Erythroblast (primary cell): ENCODE results near the gene ERGIC3.

Source experiments
- GATA1 ChIP-seq: IDR thresholded peaks from 2 replicates; pipeline ENCODE4 v1.6.1; 2011; ENCODE audit warnings: low read depth, mild to moderate bottlenecking, control low read depth, low read length, moderate library complexity
- POLR2A ChIP-seq: IDR thresholded peaks from 2 replicates; pipeline ENCODE4 v1.6.1; 2011; ENCODE audit warnings: mild to moderate bottlenecking, low read length

- TF ChIP-seq POLR2A: no peak
- TF ChIP-seq GATA1: no peak
Measured at GRCh38 chr20:35510951-35511735, 30.7 kb upstream of the ERGIC3 start.
